ENCODE data around the gene KAT6B.
"Not testable (repeated sequence)": the region's sequence is repeated elsewhere in the genome, so short reads cannot be mapped to it uniquely, and the experiment has no call there.

DNA sequence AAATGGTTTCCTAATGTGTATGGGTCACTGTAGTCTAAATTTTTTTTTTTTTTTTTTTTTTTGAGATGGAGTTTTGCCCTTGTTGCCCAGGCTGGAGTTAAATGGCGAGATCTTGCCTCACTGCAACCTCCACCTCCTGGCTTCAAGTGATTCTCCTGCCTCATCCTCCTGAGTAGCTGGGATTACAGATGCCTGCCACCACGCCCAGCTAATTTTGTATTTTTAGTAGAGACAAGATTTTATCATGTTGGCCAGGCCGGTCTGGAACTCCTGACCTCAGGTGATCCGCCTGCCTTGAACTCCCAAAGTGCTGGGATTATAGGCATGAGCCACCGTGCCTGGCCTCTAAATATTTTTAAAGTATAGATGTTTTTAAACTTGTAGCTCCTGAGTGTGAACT is 94.7 kb downstream of the KAT6B start:
- TF ChIP-seq, protein P1, sequence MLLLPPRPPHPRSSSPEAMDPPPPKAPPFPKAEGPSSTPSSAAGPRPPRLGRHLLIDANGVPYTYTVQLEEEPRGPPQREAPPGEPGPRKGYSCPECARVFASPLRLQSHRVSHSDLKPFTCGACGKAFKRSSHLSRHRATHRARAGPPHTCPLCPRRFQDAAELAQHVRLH (tag by site-specific recombination; IDR thresholded peaks at IDR 0.05), result not testable (repeated sequence)
- TF ChIP-seq, protein P2, sequence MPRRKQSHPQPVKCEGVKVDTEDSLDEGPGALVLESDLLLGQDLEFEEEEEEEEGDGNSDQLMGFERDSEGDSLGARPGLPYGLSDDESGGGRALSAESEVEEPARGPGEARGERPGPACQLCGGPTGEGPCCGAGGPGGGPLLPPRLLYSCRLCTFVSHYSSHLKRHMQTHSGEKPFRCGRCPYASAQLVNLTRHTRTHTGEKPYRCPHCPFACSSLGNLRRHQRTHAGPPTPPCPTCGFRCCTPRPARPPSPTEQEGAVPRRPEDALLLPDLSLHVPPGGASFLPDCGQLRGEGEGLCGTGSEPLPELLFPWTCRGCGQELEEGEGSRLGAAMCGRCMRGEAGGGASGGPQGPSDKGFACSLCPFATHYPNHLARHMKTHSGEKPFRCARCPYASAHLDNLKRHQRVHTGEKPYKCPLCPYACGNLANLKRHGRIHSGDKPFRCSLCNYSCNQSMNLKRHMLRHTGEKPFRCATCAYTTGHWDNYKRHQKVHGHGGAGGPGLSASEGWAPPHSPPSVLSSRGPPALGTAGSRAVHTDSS (tag by site-specific recombination; IDR thresholded peaks at IDR 0.05), result not testable (repeated sequence)
- not testable (repeated sequence) for TF ChIP-seq ZNF24 (tag by site-specific recombination; IDR thresholded peaks at IDR 0.05); ZNF560 (tag by site-specific recombination; IDR thresholded peaks at IDR 0.05; ENCODE audit: borderline replicate concordance); TCF7L2 (IDR thresholded peaks at IDR 0.05; ENCODE audit: borderline replicate concordance, low read depth, low read length); YY1 (tag by site-specific recombination; IDR thresholded peaks at IDR 0.05); ZNF707 (tag by site-specific recombination; IDR thresholded peaks at IDR 0.05)
- TF ChIP-seq, protein P3, sequence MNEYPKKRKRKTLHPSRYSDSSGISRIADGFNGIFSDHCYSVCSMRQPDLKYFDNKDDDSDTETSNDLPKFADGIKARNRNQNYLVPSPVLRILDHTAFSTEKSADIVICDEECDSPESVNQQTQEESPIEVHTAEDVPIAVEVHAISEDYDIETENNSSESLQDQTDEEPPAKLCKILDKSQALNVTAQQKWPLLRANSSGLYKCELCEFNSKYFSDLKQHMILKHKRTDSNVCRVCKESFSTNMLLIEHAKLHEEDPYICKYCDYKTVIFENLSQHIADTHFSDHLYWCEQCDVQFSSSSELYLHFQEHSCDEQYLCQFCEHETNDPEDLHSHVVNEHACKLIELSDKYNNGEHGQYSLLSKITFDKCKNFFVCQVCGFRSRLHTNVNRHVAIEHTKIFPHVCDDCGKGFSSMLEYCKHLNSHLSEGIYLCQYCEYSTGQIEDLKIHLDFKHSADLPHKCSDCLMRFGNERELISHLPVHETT (tag by site-specific recombination; IDR thresholded peaks at IDR 0.05), result not testable (repeated sequence)
- TF ChIP-seq, protein P4, sequence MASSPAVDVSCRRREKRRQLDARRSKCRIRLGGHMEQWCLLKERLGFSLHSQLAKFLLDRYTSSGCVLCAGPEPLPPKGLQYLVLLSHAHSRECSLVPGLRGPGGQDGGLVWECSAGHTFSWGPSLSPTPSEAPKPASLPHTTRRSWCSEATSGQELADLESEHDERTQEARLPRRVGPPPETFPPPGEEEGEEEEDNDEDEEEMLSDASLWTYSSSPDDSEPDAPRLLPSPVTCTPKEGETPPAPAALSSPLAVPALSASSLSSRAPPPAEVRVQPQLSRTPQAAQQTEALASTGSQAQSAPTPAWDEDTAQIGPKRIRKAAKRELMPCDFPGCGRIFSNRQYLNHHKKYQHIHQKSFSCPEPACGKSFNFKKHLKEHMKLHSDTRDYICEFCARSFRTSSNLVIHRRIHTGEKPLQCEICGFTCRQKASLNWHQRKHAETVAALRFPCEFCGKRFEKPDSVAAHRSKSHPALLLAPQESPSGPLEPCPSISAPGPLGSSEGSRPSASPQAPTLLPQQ (tag by site-specific recombination; IDR thresholded peaks at IDR 0.05), result not testable (repeated sequence)
- TF ChIP-seq, protein P5, sequence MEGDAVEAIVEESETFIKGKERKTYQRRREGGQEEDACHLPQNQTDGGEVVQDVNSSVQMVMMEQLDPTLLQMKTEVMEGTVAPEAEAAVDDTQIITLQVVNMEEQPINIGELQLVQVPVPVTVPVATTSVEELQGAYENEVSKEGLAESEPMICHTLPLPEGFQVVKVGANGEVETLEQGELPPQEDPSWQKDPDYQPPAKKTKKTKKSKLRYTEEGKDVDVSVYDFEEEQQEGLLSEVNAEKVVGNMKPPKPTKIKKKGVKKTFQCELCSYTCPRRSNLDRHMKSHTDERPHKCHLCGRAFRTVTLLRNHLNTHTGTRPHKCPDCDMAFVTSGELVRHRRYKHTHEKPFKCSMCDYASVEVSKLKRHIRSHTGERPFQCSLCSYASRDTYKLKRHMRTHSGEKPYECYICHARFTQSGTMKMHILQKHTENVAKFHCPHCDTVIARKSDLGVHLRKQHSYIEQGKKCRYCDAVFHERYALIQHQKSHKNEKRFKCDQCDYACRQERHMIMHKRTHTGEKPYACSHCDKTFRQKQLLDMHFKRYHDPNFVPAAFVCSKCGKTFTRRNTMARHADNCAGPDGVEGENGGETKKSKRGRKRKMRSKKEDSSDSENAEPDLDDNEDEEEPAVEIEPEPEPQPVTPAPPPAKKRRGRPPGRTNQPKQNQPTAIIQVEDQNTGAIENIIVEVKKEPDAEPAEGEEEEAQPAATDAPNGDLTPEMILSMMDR (tag by site-specific recombination; IDR thresholded peaks at IDR 0.05), result not testable (repeated sequence)
- TF ChIP-seq, protein P6, sequence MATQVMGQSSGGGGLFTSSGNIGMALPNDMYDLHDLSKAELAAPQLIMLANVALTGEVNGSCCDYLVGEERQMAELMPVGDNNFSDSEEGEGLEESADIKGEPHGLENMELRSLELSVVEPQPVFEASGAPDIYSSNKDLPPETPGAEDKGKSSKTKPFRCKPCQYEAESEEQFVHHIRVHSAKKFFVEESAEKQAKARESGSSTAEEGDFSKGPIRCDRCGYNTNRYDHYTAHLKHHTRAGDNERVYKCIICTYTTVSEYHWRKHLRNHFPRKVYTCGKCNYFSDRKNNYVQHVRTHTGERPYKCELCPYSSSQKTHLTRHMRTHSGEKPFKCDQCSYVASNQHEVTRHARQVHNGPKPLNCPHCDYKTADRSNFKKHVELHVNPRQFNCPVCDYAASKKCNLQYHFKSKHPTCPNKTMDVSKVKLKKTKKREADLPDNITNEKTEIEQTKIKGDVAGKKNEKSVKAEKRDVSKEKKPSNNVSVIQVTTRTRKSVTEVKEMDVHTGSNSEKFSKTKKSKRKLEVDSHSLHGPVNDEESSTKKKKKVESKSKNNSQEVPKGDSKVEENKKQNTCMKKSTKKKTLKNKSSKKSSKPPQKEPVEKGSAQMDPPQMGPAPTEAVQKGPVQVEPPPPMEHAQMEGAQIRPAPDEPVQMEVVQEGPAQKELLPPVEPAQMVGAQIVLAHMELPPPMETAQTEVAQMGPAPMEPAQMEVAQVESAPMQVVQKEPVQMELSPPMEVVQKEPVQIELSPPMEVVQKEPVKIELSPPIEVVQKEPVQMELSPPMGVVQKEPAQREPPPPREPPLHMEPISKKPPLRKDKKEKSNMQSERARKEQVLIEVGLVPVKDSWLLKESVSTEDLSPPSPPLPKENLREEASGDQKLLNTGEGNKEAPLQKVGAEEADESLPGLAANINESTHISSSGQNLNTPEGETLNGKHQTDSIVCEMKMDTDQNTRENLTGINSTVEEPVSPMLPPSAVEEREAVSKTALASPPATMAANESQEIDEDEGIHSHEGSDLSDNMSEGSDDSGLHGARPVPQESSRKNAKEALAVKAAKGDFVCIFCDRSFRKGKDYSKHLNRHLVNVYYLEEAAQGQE (tag by site-specific recombination; IDR thresholded peaks at IDR 0.05), result not testable (repeated sequence)

Measured in HEK293 (cell line).